Tibial nerve (tissue), 4 donors: ENCODE measurements around the gene OR2K2.

Experiments
- EP300 ChIP-seq, 2 donors: sonication (generic); formaldehyde crosslinking; IDR thresholded peaks; one replicate each; pipeline ENCODE4 v1.6.1; 2017; ENCODE audit warnings: antibody characterized with exemption in 2 of 2, mild to moderate bottlenecking in 1 of 2
- POLR2A ChIP-seq, 2 donors: fragments of 450-650 bp; IDR thresholded peaks; one replicate each; pipeline ENCODE4 v1.6.1; 2017; ENCODE audit warnings: antibody characterized with exemption in 2 of 2, mild to moderate bottlenecking in 2 of 2, moderate library complexity in 2 of 2
- TF ChIP-seq, protein P1 (sequence below), 5 experiments: fragments of 200-600 bp in 3 of 5; fragments of 450-650 bp in 2 of 5; sonication (generic) in 3 of 5; IDR thresholded peaks; one replicate each; pipeline ENCODE4 v1.5.1; 2016 to 2019; ENCODE audit warnings: antibody characterized with exemption in 5 of 5, mild to moderate bottlenecking in 3 of 5, moderate library complexity in 2 of 5

DNA sequence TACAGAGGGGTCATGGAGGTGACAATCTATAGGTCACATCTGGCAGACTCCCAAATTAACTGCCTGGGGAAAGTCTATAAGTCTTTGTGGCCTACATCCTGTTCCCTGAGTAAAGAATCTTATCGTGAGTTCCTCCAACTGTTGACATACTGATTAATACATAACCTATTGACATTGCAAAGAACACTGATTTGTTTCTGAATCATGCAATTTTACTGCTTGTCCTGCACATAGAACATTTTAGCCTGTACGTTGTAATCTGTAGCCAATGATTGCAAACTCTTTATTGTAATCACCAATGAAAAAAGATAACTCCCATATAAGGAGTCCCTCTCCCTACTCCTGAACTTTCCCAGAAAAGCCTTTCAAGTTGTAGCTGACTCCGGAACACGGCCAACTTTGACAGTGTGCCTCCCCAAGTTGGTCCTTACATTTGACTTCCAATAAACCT lies 18.8 kb upstream of the OR2K2 start:
- TF ChIP-seq POLR2A (IDR thresholded peaks at IDR 0.05): no peak
- TF ChIP-seq, protein P1, sequence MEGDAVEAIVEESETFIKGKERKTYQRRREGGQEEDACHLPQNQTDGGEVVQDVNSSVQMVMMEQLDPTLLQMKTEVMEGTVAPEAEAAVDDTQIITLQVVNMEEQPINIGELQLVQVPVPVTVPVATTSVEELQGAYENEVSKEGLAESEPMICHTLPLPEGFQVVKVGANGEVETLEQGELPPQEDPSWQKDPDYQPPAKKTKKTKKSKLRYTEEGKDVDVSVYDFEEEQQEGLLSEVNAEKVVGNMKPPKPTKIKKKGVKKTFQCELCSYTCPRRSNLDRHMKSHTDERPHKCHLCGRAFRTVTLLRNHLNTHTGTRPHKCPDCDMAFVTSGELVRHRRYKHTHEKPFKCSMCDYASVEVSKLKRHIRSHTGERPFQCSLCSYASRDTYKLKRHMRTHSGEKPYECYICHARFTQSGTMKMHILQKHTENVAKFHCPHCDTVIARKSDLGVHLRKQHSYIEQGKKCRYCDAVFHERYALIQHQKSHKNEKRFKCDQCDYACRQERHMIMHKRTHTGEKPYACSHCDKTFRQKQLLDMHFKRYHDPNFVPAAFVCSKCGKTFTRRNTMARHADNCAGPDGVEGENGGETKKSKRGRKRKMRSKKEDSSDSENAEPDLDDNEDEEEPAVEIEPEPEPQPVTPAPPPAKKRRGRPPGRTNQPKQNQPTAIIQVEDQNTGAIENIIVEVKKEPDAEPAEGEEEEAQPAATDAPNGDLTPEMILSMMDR (IDR thresholded peaks at IDR 0.05): no peak
- TF ChIP-seq EP300 (IDR thresholded peaks at IDR 0.05): no peak
